ENCODE results near the gene TACO1. TPM values are rescaled to one million over a fixed set of nuclear protein-coding genes. Genes with fewer than 3 reads are reported as not detected.

Gene TACO1
- polyA plus RNA-seq, 2 of the 4 experiments (the other 2 are of a cell fraction): 49.1 to 49.9 TPM

Small RNA genes lying within 50 kb of the gene (small RNA-seq; reads per million reads assigned to genes)
- 0 reads per million in 6 experiments for gene RNU6-288P

Other genes with a start within 250 kb of the TACO1 start
- 16.6 and 19.7 TPM in 2 replicates for gene CYB561, start 154.6 kb upstream of the TACO1 start, polyA plus RNA-seq (2011; rRNA removed)
- 26.8 to 29.8 TPM (median 27.2 TPM) in 3 replicates for gene CYB561, start 154.6 kb upstream of the TACO1 start, polyA plus RNA-seq (2017; fragmentation: RNase III; extraction: RNeasy Plus Mini Kit Qiagen cat#74134 plus additional on column Dnase treatment)
- 0.22 and 0.38 TPM in 2 replicates for gene ACE, start 123.8 kb upstream of the TACO1 start, polyA plus RNA-seq (2011; rRNA removed)
- 0.31 to 0.52 TPM (median 0.32 TPM) in 3 replicates for gene ACE, start 123.8 kb upstream of the TACO1 start, polyA plus RNA-seq (2017; fragmentation: RNase III; extraction: RNeasy Plus Mini Kit Qiagen cat#74134 plus additional on column Dnase treatment)
- gene KCNH6, start 77.5 kb upstream of the TACO1 start, polyA plus RNA-seq (2011; rRNA removed): not detected in 2 replicates
- not detected in 3 replicates for gene KCNH6, start 77.5 kb upstream of the TACO1 start, polyA plus RNA-seq (2017; fragmentation: RNase III; extraction: RNeasy Plus Mini Kit Qiagen cat#74134 plus additional on column Dnase treatment)
- 48.7 and 51.4 TPM in 2 replicates for gene DCAF7, start 50.4 kb upstream of the TACO1 start, polyA plus RNA-seq (2011; rRNA removed)
- 35.7 to 37.9 TPM (median 35.9 TPM) in 3 replicates for gene DCAF7, start 50.4 kb upstream of the TACO1 start, polyA plus RNA-seq (2017; fragmentation: RNase III; extraction: RNeasy Plus Mini Kit Qiagen cat#74134 plus additional on column Dnase treatment)
- 10.8 and 12.6 TPM in 2 replicates for gene MAP3K3, start 21.5 kb downstream of the TACO1 start, polyA plus RNA-seq (2011; rRNA removed)
- gene MAP3K3, start 21.5 kb downstream of the TACO1 start, polyA plus RNA-seq (2017; fragmentation: RNase III; extraction: RNeasy Plus Mini Kit Qiagen cat#74134 plus additional on column Dnase treatment): 10.9 to 12.6 TPM (median 11.2 TPM) in 3 replicates
- 5.6 and 6.0 TPM in 2 replicates for gene LIMD2, start 99.2 kb downstream of the TACO1 start, polyA plus RNA-seq (2011; rRNA removed)
- gene LIMD2, start 99.2 kb downstream of the TACO1 start, polyA plus RNA-seq (2017; fragmentation: RNase III; extraction: RNeasy Plus Mini Kit Qiagen cat#74134 plus additional on column Dnase treatment): 9.1 to 16.1 TPM (median 14.5 TPM) in 3 replicates
- gene STRADA, start 140.9 kb downstream of the TACO1 start, polyA plus RNA-seq (2011; rRNA removed): 33.0 and 42.7 TPM in 2 replicates
- gene STRADA, start 140.9 kb downstream of the TACO1 start, polyA plus RNA-seq (2017; fragmentation: RNase III; extraction: RNeasy Plus Mini Kit Qiagen cat#74134 plus additional on column Dnase treatment): 26.3 to 30.3 TPM (median 27.5 TPM) in 3 replicates
- 135 and 163 TPM in 2 replicates for gene CCDC47, start 172.7 kb downstream of the TACO1 start, polyA plus RNA-seq (2011; rRNA removed)
- gene CCDC47, start 172.7 kb downstream of the TACO1 start, polyA plus RNA-seq (2017; fragmentation: RNase III; extraction: RNeasy Plus Mini Kit Qiagen cat#74134 plus additional on column Dnase treatment): 136 to 141 TPM (median 139 TPM) in 3 replicates
- gene DDX42, start 173.3 kb downstream of the TACO1 start, polyA plus RNA-seq (2011; rRNA removed): 249 and 262 TPM in 2 replicates
- 124 to 137 TPM (median 126 TPM) in 3 replicates for gene DDX42, start 173.3 kb downstream of the TACO1 start, polyA plus RNA-seq (2017; fragmentation: RNase III; extraction: RNeasy Plus Mini Kit Qiagen cat#74134 plus additional on column Dnase treatment)
- gene PSMC5, start 226.5 kb downstream of the TACO1 start, polyA plus RNA-seq (2011; rRNA removed): 222 and 303 TPM in 2 replicates
- 399 to 406 TPM (median 399 TPM) in 3 replicates for gene PSMC5, start 226.5 kb downstream of the TACO1 start, polyA plus RNA-seq (2017; fragmentation: RNase III; extraction: RNeasy Plus Mini Kit Qiagen cat#74134 plus additional on column Dnase treatment)
- gene FTSJ3, start 226.8 kb downstream of the TACO1 start, polyA plus RNA-seq (2011; rRNA removed): 62.6 and 74.5 TPM in 2 replicates
- gene FTSJ3, start 226.8 kb downstream of the TACO1 start, polyA plus RNA-seq (2017; fragmentation: RNase III; extraction: RNeasy Plus Mini Kit Qiagen cat#74134 plus additional on column Dnase treatment): 95.7 to 104 TPM (median 98.6 TPM) in 3 replicates
- 52.7 and 61.9 TPM in 2 replicates for gene SMARCD2, start 241.8 kb downstream of the TACO1 start, polyA plus RNA-seq (2011; rRNA removed)
- gene SMARCD2, start 241.8 kb downstream of the TACO1 start, polyA plus RNA-seq (2017; fragmentation: RNase III; extraction: RNeasy Plus Mini Kit Qiagen cat#74134 plus additional on column Dnase treatment): 37.5 to 40.4 TPM (median 39.8 TPM) in 3 replicates

Data from A549 (cell line).